H1 (cell line): Measurements from ENCODE around the gene EIF2AK2. TPM values are rescaled to one million over a fixed set of nuclear protein-coding genes. Genes with fewer than 3 reads are reported as not detected.

ENCODE experiments used
- CHD2 ChIP-seq: IDR thresholded peaks from 2 replicates; pipeline ENCODE4 v1.6.1; 2012; ENCODE audit warnings: low read length, improper control_type of control experiment
- PHF8 ChIP-seq: fragments of 200-600 bp; sonication (generic); conservative IDR thresholded peaks from 2 replicates; pipeline ENCODE4 v1.7.1; 2012; ENCODE audit warnings: low read depth, mild to moderate bottlenecking, inconsistent platforms, low read length, moderate library complexity
- TAF1 ChIP-seq: IDR thresholded peaks from 2 replicates; pipeline ENCODE4 v1.6.1; 2011; ENCODE audit warnings: mild to moderate bottlenecking, low read depth, low read length
- polyA plus RNA-seq, 7 experiments: library from polyadenylated mRNA; depleted of rRNA in 3 of 7; stranded (reverse) in 5 of 7; unstranded in 2 of 7; fragments of >200 nt in 5 of 7; fragments of 200-250 nt in 2 of 7; gene quantifications; 1 replicate in 5 of 7; 2 replicates in 1 of 7; 4 replicates in 1 of 7; pipeline versions ENCODE4 v1.2.1 to v1.2.3, GENCODE V29; 2011 to 2013; ENCODE audit warnings: missing spikeins in 2 of 7, mixed read lengths in 2 of 7
- total RNA-seq: library from RNA; stranded (reverse); fragmentation: NEBNext Ultra II Directional; extraction: Animal tissue kit (Norgen Biotek cat#: 25700); gene quantifications from 2 replicates; pipeline ENCODE4 v1.2.1, GENCODE V29; 2021

Gene EIF2AK2
- total and polyA plus RNA-seq, 2 of the 8 experiments (the other 6 are each of a cell fraction or from before 2014, with no cell fraction given): 13.1 to 46.9 TPM

- TF ChIP-seq PHF8 (no peak), TAF1 (no peak), CHD2 (no peak)
Observed at GRCh38 chr2:37104178-37104577, 52.6 kb downstream of the EIF2AK2 start (continued).
